H9 (cell line): ENCODE measurements around the gene ARMC9. TPM values are rescaled to one million over a fixed set of nuclear protein-coding genes. Genes with fewer than 3 reads are reported as not detected.

Source experiments
- DNase-seq: peaks from one replicate; pipeline ENCODE4 v3.0.0-alpha.2; 2017
- H2AFZ ChIP-seq: one replicate; pipeline ENCODE4 v1.6.1; 2013; ENCODE audit warnings: mild to moderate bottlenecking, low read length, control low read depth, moderate library complexity
- H2AK5ac ChIP-seq: 2 replicates; pipeline ENCODE4 v1.6.1; 2013; ENCODE audit warnings: low read length, control low read depth, mixed read lengths; ENCODE audit not compliant: insufficient read length
- H2BK120ac ChIP-seq: one replicate; pipeline ENCODE4 v1.6.1; 2013; ENCODE audit warnings: low read depth, mild to moderate bottlenecking, low read length, control low read depth, inconsistent platforms; ENCODE audit not compliant: poor library complexity, severe bottlenecking
- H2BK12ac ChIP-seq: 2 replicates; pipeline ENCODE4 v1.6.1; 2013; ENCODE audit warnings: low read length, control low read depth, mixed read lengths, low read depth; ENCODE audit not compliant: insufficient read length
- H2BK15ac ChIP-seq: 2 replicates; pipeline ENCODE4 v1.6.1; 2013; ENCODE audit warnings: low read depth, low read length, control low read depth
- H2BK20ac ChIP-seq: one replicate; pipeline ENCODE4 v1.6.1; 2013; ENCODE audit warnings: low read depth, mild to moderate bottlenecking, low read length, control low read depth, inconsistent platforms; ENCODE audit not compliant: poor library complexity, severe bottlenecking
- H2BK5ac ChIP-seq: 2 replicates; pipeline ENCODE4 v1.6.1; 2013; ENCODE audit warnings: low read length, control low read depth, mixed read lengths; ENCODE audit not compliant: insufficient read length
- H3K14ac ChIP-seq: 2 replicates; pipeline ENCODE4 v1.6.1; 2013; ENCODE audit warnings: low read length, control low read depth; ENCODE audit not compliant: insufficient read depth
- H3K18ac ChIP-seq: 2 replicates; pipeline ENCODE4 v1.6.1; 2013; ENCODE audit warnings: low read depth, mild to moderate bottlenecking, mixed read lengths, low read length, control low read depth; ENCODE audit not compliant: insufficient read length
- H3K23ac ChIP-seq: 2 replicates; pipeline ENCODE4 v1.6.1; 2013; ENCODE audit warnings: low read length, control low read depth, mixed read lengths, low read depth; ENCODE audit not compliant: insufficient read length
- H3K23me2 ChIP-seq: 2 replicates; pipeline ENCODE4 v1.6.1; 2013; ENCODE audit warnings: low read depth, mild to moderate bottlenecking, mixed read lengths, low read length, control low read depth; ENCODE audit not compliant: insufficient read length, poor library complexity, severe bottlenecking
- H3K27ac ChIP-seq: 2 replicates; pipeline ENCODE4 v1.5.1; 2013; ENCODE audit warnings: low read length, control low read depth, mixed read lengths, low read depth; ENCODE audit not compliant: insufficient read length
- H3K27me3 ChIP-seq: 2 replicates; pipeline ENCODE4 v1.6.1; 2013; ENCODE audit warnings: low read length, control low read depth, inconsistent platforms; ENCODE audit not compliant: insufficient read depth
- H3K4ac ChIP-seq: 2 replicates; pipeline ENCODE4 v1.6.1; 2013; ENCODE audit warnings: low read depth, mild to moderate bottlenecking, control low read depth, inconsistent platforms, low read length, moderate library complexity
- H3K4me1 ChIP-seq: 2 replicates; pipeline ENCODE4 v1.6.1; 2013; ENCODE audit warnings: low read length, control low read depth, inconsistent platforms; ENCODE audit not compliant: insufficient read depth
- H3K4me2 ChIP-seq: 2 replicates; pipeline ENCODE4 v1.6.1; 2013; ENCODE audit warnings: low read length, control low read depth, mixed read lengths; ENCODE audit not compliant: insufficient read length, insufficient read depth
- H3K56ac ChIP-seq: 2 replicates; pipeline ENCODE4 v1.6.1; 2013; ENCODE audit warnings: low read depth, mild to moderate bottlenecking, mixed read lengths, low read length, control low read depth; ENCODE audit not compliant: insufficient read length
- H3K79me1 ChIP-seq: 2 replicates; pipeline ENCODE4 v1.6.1; 2013; ENCODE audit warnings: low read depth, mild to moderate bottlenecking, moderate library complexity, low read length, control low read depth, inconsistent platforms; ENCODE audit not compliant: insufficient read depth, poor library complexity, severe bottlenecking
- H3K79me2 ChIP-seq: 2 replicates; pipeline ENCODE4 v1.6.1; 2013; ENCODE audit warnings: low read length, control low read depth, inconsistent platforms; ENCODE audit not compliant: insufficient read depth
- H3K9ac ChIP-seq: 2 replicates; pipeline ENCODE4 v1.6.1; 2013; ENCODE audit warnings: low read length, control low read depth, mixed read lengths; ENCODE audit not compliant: insufficient read length; ENCODE audit errors: extremely low read depth
- H3K9me3 ChIP-seq: one replicate; pipeline ENCODE4 v1.6.1; 2013; ENCODE audit warnings: low read depth, low read length, inconsistent platforms; ENCODE audit not compliant: control insufficient read depth
- H3T11ph ChIP-seq: one replicate; pipeline ENCODE4 v1.6.1; 2013; ENCODE audit warnings: mild to moderate bottlenecking, low read length, control low read depth, inconsistent platforms
- H4K20me1 ChIP-seq: one replicate; pipeline ENCODE4 v1.6.1; 2013; ENCODE audit not compliant: control insufficient read depth, insufficient read length, insufficient read depth
- H4K5ac ChIP-seq: 2 replicates; pipeline ENCODE4 v1.6.1; 2013; ENCODE audit warnings: low read depth, mild to moderate bottlenecking, mixed read lengths, low read length, control low read depth; ENCODE audit not compliant: insufficient read length
- H4K8ac ChIP-seq: replicated peaks from 2 replicates; pipeline ENCODE4 v1.6.1; 2013; ENCODE audit warnings: low read length, control low read depth, mixed read lengths, low read depth; ENCODE audit not compliant: insufficient read length
- H4K91ac ChIP-seq: 2 replicates; pipeline ENCODE4 v1.6.1; 2013; ENCODE audit warnings: low read depth, mild to moderate bottlenecking, moderate library complexity, mixed read lengths, low read length, control low read depth; ENCODE audit not compliant: insufficient read length
- H3K27ac Mint-ChIP-seq, 3 experiments: 2 replicates in 2 of 3; 3 replicates in 1 of 3; pipeline ENCODE4 v1.8.0; 2020 to 2021; ENCODE audit warnings: mixed read lengths in 3 of 3, mild to moderate bottlenecking in 1 of 3, moderate library complexity in 1 of 3
- H3K27me3 Mint-ChIP-seq: 2 replicates; pipeline ENCODE4 v1.8.0; 2021; ENCODE audit warnings: low read depth, mild to moderate bottlenecking, moderate library complexity, mixed read lengths
- H3K36me3 Mint-ChIP-seq, 3 experiments: 2 replicates in 2 of 3; 3 replicates in 1 of 3; pipeline ENCODE4 v1.8.0; 2020 to 2021; ENCODE audit warnings: low read depth in 3 of 3, mixed read lengths in 3 of 3; ENCODE audit not compliant: insufficient read depth in 1 of 3
- H3K4me1 Mint-ChIP-seq, 2 experiments: 2 replicates each; pipeline ENCODE4 v1.8.0; 2020; ENCODE audit warnings: mixed read lengths in 2 of 2
- H3K4me3 Mint-ChIP-seq, 2 experiments: 2 replicates in 1 of 2; 3 replicates in 1 of 2; pipeline ENCODE4 v1.8.0; 2020 to 2021; ENCODE audit warnings: mild to moderate bottlenecking in 2 of 2, mixed read lengths in 2 of 2, moderate library complexity in 1 of 2
- H3K9me3 Mint-ChIP-seq, 2 experiments: 2 replicates in 1 of 2; 3 replicates in 1 of 2; pipeline ENCODE4 v1.8.0; 2020; ENCODE audit warnings: mild to moderate bottlenecking in 2 of 2, mixed read lengths in 2 of 2, moderate library complexity in 1 of 2
- CTCF ChIP-seq: fragments of 200-600 bp; sonication (generic); conservative IDR thresholded peaks from 3 replicates; pipeline ENCODE4 v1.8.0; 2021; ENCODE audit warnings: antibody characterized with exemption, mild to moderate bottlenecking
- WGBS: extraction: QIAGEN DNeasy Blood & Tissue Kit; methylation state at CpG from one replicate; pipeline ENCODE4 v1.1.7; 2013; ENCODE audit warnings: missing lambda C conversion rate, low lambda C conversion rate, mixed read lengths; ENCODE audit not compliant: insufficient read length; ENCODE audit errors: extremely low coverage; 5-methylcytosine and 5-hydroxymethylcytosine counted together
- total RNA-seq: library from RNA; stranded (reverse); gene quantifications from 2 replicates; pipeline ENCODE4 v1.2.1, GENCODE V29; 2021

ARMC9 gene
- total RNA-seq, 1 experiment from 2014 or later: 37.6 TPM

GRCh38 chr2:231397928-231398294 is 199.5 kb downstream of the ARMC9 start:
- no peak overlapping the region for H2BK120ac ChIP-seq
- no peak overlapping the region for H4K91ac ChIP-seq
- H3K4me2 ChIP-seq: no peak overlapping the region
- no peak overlapping the region for H4K8ac ChIP-seq
- no peak overlapping the region for H2AK5ac ChIP-seq
- Mint-ChIP-seq H3K9me3 (no peaks in the 10 kb centered on the region), H3K4me3 (no peak overlapping the region), H3K4me1 (peaks cover 53 to 58% of the 10 kb centered on the region in 2 experiments), H3K36me3 (peaks cover 11 to 13% (median 12%) of the 10 kb centered on the region in 3 experiments; a peak in 5 of 7 replicates), H3K27me3 (peaks cover 3% of the 10 kb centered on the region; the same call in 1 of the 2 replicates), H3K27ac (no peak overlapping the region)
- no peaks in the 10 kb centered on the region for H3K9me3 ChIP-seq
- no peak overlapping the region for H3K9ac ChIP-seq
- H3K27ac ChIP-seq: no peak overlapping the region
- H3K23ac ChIP-seq: no peak overlapping the region
- no peak for DNase-seq
- no peak overlapping the region for H2AFZ ChIP-seq
- no CpG with 5 or more reads among the region's 28 CpGs for WGBS
- H3K56ac ChIP-seq: no peak overlapping the region
- no peak overlapping the region for H4K5ac ChIP-seq
- no peak overlapping the region; the same call in 1 of the 2 replicates for H3K14ac ChIP-seq
- no peaks in the 10 kb centered on the region for H4K20me1 ChIP-seq
- no peaks in the 10 kb centered on the region for H3K79me1 ChIP-seq
- H2BK20ac ChIP-seq: no peak overlapping the region
- no peak overlapping the region for H2BK15ac ChIP-seq
- H3K27me3 ChIP-seq: no peaks in the 10 kb centered on the region
- no peak overlapping the region for H3K18ac ChIP-seq
- no peak overlapping the region for H2BK12ac ChIP-seq
- H3K4me1 ChIP-seq: no peaks in the 10 kb centered on the region; the same call in 1 of the 2 replicates
- no peak for TF ChIP-seq CTCF
- H3T11ph ChIP-seq: no peak overlapping the region
- no peak overlapping the region for H2BK5ac ChIP-seq
- peaks cover 9% of the 10 kb centered on the region for H3K23me2 ChIP-seq
- H3K79me2 ChIP-seq: no peaks in the 10 kb centered on the region; the same call in 1 of the 2 replicates
- no peak overlapping the region for H3K4ac ChIP-seq
